Activated CD4-positive, alpha-beta T cell treated with anti-CD3 and anti-CD28 coated beads, Interleukin-2, Interleukin-6, amounts not matched to agents 100 ng/mL and 50 ng/mL, durations not matched to agents 16 hours and 8 hours (primary cell): Measurements from ENCODE around the gene NOTCH4.
"Not testable (repeated sequence)": the region's sequence is repeated elsewhere in the genome, so short reads cannot be mapped to it uniquely, and the experiment has no call there.

Experiments
- DNase-seq: peaks from one replicate; pipeline ENCODE4 v3.0.0-alpha.2; 2020

NOTCH4 gene

DNA sequence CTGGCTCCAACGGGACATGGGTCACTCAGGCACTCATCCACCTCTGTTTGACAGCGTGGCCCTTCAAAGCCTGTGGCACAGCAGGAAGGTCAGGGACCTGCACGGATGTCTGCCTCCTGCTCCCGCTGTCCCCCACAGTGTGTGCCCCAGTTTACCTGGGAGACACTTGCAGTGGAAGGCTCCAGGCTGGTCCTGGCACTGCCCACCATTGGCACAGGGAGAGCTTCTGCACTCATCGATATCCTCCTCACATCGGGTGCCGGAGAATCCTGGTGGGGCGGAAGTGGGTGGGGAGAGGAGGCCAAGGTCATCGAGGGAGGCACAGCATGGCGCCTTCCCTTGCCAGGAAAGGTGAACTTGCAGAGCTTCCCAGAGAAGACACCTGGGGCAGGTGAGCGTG lies 6.9 kb downstream of the NOTCH4 start:
- no peak for DNase-seq

DNA sequence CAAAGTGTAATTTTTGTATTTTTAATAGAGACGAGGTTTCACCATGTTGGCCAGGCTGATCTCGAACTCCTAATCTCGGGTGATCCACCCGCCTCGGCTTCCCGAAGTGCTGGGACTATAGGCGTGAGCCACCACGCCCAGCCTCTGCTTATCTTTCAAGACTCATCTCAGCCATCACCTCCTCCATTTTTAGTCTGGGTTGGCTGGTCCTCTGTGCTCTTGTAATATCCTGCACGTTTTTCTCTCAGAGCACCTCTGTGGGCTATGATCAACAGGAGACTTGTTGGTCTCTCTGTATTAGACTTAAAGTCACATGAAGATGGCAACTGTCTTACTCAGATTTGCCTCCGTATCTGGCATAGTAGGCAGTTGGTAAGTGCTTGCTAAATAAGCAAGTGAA lies 7.6 kb downstream of the NOTCH4 start:
- no peak for DNase-seq

- no peak for DNase-seq
Observed at GRCh38 chr6:32215617-32216016, 8.2 kb downstream of the NOTCH4 start.

DNA sequence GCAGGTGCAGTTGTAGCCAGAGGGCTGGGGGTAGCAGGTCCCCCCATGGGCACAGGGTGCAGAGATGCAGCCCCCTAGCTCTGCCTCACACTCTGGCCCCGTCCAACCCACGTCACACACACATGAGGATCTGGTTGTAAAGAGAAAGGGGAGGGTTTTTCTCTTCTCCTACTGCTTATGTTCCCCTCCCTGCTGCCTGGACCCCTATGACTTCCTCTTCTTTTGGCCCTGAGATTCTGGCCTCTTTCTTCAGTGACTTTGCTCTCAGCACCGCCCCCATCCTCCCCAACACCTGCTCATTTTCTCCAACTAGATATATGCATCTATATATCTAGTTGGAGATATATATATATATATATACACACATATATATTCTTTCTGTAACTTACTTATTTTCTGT lies 9.7 kb downstream of the NOTCH4 start:
- no peak for DNase-seq

GRCh38 chr6:32213649-32214048 lies 10.2 kb downstream of the NOTCH4 start:
- no peak for DNase-seq

- no peak for DNase-seq
Observed at GRCh38 chr6:32212076-32212760, 11.6 kb downstream of the NOTCH4 start.

DNA sequence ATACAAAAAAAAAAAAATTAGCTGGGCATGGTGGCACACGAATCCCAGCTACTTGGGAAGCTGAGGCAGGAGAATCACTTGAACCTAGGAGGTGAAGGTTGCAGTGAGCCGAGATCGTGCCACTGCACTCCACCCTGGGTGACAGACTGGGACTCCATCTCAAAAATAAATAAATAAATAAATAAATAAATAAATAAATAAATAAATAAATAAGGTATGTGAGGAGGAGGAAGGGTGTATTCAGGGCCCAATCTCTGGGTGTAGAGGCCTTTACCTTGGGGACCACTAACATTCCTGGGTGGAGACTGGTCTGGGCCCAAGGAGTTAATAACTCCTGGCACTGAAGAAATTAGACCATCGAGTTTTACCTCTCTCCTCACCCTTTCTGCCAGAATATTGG lies 12.4 kb downstream of the NOTCH4 start:
- not testable (repeated sequence) for DNase-seq

- no peak for DNase-seq
Observed at GRCh38 chr6:32210191-32210601, 13.7 kb downstream of the NOTCH4 start.

DNA sequence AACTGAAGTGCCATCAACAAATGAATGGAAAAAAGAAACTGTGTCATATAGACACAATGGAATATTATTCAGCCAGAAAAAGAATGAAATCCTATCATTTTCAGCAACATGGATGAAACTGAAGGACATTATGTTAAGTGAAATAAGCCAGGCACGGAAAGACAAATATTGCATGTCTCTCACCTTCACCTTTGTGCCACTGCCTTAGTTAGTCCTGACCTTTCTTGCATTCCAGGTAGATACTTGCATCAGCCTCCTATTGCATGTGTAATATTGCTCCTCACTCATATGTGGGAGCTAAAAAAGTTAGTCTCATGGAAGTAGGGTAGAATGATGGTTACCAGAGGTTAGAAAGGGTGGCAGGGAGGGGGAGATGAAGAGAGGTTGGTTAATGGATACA lies 14.9 kb downstream of the NOTCH4 start:
- DNase-seq = no peak

- DNase-seq = no peak
Observed at GRCh38 chr6:32204268-32204715, 19.6 kb downstream of the NOTCH4 start.

DNA sequence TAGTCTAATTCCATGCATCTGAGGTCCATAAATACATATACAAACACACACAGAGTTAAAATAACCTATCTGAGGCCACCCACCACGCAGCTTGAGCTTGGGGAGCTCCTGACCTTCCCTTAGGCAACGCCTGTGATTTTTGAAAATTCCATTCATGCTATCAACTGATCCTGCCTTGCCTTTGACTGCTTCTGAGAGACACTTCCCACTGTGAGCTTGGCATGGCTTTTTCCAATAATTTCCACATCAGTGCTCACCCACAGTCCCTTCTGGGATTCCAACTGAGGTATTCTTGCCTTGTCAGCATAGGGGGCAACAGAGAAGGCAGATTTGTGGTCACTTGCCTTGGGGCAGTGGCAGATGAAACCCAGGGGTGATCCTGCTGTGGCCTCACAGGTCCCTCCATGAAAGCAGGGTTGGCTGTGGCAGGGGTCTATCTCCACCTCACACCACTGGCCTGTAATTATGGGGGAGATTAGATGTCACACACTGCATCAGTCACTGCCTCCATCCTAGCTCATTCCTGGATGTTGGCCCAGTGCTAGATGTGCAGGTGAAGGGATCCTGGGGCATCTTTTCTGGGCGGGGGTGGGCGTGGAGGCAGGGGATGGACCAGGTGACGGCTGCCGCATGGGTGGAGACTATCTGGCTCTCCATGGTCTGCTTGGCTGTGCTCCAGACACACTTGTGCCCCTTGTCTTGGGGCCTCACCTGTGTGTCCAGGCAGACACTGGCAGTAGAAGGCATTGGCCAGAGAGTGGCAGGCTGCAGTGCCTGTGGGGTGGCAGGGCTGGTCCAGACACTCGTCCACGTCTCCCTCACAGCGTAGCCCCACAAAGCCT lies 20.2 kb downstream of the NOTCH4 start:
- DNase-seq = no peak

- no peak for DNase-seq
Observed at GRCh38 chr6:32202186-32202585, 21.7 kb downstream of the NOTCH4 start.

DNA sequence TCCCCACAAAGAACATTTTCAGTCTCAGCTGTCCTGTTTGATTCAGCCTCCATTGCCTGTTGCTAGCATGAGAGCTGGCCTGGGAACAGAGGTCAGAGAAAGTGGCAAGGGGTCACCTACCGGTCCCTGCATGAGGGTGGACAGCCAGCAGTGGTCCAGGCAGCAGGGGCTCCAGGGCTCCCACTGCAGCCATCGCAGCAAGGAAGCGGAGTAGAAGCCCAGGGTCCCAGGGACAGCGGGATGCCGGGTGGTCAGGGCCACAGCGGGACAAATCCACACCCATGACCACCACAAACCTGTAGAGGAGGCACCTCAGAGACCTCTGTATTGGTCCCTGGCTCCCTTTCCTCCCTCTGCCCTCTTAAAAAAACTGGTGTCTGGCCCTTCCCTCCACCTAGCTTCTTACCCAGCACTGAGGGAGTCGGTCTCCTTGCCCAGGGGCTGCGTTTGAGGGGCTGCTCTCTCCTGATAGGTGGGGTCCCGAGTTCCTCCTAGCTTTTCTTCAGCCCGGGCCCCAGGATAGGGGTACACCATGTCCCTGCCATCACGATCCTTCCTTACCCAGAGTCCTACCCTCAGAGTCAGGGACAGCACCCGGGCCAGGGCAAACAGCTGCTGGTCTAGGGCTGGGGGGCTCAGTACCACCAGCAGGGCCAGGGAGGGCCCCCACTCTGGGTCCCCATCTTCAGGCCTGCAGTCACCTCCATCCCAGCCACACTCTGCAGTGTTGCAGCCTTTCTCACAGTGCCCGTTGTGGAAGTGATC lies 23.0 kb downstream of the NOTCH4 start:
- DNase-seq = no peak

GRCh38 chr6:32198866-32199265 lies 25.0 kb downstream of the NOTCH4 start:
- no peak for DNase-seq

- no peak for DNase-seq
Observed at GRCh38 chr6:32198345-32198696, 25.5 kb downstream of the NOTCH4 start.

DNA sequence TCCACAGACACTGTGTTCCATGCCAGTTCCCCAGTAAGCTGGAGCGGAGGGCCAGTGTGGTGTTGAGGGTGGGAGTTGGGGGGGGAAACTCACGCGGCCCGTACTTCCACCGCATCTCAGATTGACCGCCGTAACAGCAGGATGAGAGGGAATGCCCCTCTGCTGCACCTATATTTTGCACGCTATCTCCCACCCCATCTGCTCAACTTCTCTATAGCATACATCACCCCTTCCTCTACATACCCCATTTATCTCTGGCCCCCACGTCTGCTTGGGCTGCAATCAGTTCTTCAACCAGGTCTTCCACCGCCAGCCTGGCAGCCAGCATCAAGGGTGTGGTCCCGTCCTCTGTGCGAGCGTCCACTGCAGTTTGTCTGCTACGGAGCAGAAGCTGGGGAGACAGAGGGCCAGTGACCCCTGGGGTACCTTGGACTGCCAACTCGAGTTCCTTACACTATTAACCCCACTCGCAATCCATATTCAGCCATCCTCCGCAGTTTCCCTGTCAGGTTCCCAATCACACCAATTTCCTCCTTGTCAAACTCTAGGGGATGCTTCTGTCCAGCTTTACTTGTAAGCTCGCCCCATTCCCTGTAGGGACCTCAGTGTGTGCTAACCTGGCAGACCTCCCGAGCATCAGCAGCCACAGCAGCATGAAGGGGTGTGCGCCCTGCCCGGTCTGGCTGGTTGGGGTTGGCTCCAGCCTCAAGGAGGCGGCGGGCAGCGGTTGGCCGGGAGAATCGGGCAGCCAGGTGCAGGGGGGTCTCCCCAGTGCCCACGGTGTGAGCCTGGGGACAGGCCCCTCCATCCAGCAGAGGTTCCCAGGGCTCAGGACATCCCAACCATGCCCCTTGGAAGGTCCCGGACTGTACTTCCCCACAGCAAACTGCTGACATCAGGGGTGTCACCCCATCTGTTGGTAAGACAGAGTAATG lies 26.9 kb downstream of the NOTCH4 start:
- DNase-seq = no peak

GRCh38 chr6:32195902-32196681 lies 27.8 kb downstream of the NOTCH4 start:
- peak; percentile 77 for DNase-seq

GRCh38 chr6:32195652-32195901 lies 28.3 kb downstream of the NOTCH4 start:
- DNase-seq = peak; percentile 100

GRCh38 chr6:32194825-32195651 lies 28.8 kb downstream of the NOTCH4 start:
- DNase-seq = peak; percentile 50

GRCh38 chr6:32194388-32194787 lies 29.5 kb downstream of the NOTCH4 start:
- no peak for DNase-seq

- DNase-seq = not testable (repeated sequence)
Observed at GRCh38 chr6:32193096-32193495, 30.8 kb downstream of the NOTCH4 start.
